NCI-H1694 (cell line): ENCODE measurements around the gene ZBP1.
A peak's percentile ranks its signal among the peaks of the same experiment; 100 is the strongest.
"Not testable (repeated sequence)": the region's sequence is repeated elsewhere in the genome, so short reads cannot be mapped to it uniquely, and the experiment has no call there.

ENCODE experiments used
- DNase-seq: peaks from one replicate; lab custom pipeline; 2025; lab: John Stamatoyannopoulos, UW

The ZBP1 gene

GRCh38 chr20:57638895-57639236 is 18.6 kb upstream of the ZBP1 start:
- no peak for DNase-seq

- no peak for DNase-seq
Observed at GRCh38 chr20:57638173-57638894, 18.1 kb upstream of the ZBP1 start.

DNA sequence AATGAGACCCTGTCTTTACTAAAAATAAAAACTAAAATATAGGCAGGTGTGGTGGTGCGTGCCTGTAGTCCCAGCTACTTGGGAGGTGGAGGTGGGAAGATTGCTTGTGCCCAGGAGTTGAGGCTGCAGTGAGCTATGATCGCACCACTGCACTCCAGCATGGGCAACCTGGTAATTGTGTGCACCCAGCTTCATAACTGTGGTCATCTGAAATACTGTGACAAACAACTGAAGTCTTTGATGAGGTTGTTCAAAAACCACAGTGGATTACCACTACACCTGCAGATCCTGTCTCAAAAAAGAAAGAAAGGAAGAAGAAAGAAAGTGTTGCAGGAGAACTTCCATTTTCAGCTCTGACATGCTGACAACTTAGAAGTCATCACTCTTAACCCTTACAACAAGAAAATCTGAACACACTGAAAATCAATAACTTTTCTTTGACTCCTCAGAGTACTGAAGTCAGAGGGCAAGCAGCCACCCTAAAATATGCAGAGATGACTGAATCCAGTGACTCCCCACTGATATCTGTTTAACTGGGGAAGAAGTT is 13.8 kb upstream of the ZBP1 start:
- DNase-seq: no peak

DNA sequence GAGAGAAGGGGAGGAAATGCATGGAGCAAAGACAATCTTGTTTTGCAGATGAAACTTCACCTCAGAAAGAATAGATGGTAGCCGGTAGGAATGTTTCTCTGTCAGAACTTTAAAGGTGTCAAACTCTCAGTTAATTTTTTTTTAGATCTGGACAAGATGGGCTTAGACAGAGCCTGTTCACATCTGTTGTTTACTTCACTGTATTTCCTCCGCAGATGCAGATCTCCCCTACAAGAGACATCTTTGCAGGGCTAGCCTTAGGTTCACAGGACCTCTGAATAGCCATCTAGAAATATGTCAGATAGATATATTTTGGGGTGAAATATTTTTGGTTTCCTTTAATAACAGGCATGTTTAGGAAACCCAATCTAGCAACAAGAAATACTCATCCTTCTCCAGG is 12.1 kb upstream of the ZBP1 start:
- no peak for DNase-seq

DNA sequence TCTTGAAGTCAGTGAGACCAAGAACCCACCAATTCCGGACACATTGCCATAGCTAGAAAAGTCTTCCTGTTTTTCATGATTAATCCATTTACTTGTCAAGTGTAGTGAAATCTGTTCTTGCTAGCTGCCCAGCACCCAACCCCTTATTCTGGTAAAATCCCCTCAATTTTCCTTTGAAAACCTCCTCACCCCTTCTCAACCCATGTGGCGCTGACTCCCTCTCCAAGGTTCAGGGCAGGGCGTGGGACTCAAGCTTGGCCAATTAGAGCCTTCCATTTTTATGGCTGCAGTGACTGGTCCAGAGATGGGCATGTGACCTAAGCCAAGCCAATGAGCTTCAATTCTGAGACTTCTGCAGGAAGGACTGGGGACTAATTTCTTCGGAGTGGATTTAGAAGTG is 9.8 kb upstream of the ZBP1 start:
- no peak for DNase-seq

- DNase-seq: not testable (repeated sequence)
Observed at GRCh38 chr20:57629491-57629901, 9.3 kb upstream of the ZBP1 start.

DNA sequence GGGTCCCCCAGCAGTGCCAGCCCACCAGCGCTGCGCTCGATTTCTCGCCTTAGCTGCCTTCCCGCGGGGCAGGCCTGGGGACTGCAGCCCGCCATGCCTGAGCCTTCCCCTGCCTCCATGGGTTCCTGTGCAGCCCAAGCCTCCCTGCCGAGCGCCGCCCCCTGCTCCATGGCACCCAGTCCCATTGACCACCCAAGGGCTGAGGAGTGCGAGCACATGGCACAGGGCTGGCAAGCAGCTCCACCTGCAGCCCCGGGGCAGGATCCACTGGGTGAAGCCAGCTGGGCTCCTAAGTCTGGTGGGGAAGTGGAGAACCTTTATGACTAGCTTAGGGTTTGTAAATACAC is 8.7 kb upstream of the ZBP1 start:
- not testable (repeated sequence) for DNase-seq

- DNase-seq: no peak
Observed at GRCh38 chr20:57628047-57628961, 8.1 kb upstream of the ZBP1 start.

GRCh38 chr20:57627339-57627738 is 7.1 kb upstream of the ZBP1 start:
- DNase-seq: no peak

DNA sequence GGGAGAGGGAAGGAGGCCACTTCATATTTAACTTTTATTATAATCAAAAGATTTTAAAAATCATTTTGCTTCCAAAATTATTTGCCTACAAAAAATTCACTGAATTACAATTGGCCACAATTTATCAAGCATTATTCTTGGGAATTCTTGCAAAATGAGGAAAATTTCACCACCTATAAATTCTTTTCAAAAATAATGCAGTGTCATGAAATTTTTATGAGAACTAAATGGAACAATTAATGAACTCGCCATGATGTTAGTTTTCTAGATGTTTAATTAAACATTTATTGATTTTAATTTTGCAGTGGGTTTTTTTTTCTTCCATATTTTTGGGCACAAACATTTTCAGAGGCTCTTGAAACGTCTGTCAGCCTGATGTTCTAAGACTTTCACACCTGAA is 5.8 kb upstream of the ZBP1 start:
- DNase-seq: no peak

GRCh38 chr20:57625181-57625958 is 5.1 kb upstream of the ZBP1 start:
- DNase-seq: no peak

DNA sequence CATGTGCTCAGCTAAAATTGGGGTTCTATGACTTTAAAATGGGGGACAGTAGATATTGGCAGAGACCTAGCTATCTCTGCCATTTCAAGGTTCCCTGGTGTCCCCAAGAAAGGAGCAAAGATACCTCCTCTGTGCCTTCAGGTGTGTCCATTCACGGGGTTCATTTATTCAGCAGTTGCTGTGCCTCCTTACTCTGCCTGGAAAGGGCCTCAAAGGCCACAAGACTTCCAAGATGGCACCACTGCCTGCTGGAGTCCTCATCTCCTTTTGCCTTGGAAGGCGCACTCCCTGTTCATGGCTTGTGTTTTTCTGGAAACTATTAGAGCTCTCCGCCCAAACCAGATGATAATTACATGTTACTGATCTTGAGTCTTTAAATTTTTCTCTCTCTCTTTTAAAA is 3.9 kb upstream of the ZBP1 start:
- no peak for DNase-seq

GRCh38 chr20:57622579-57623381 is 2.6 kb upstream of the ZBP1 start:
- DNase-seq: peak; percentile 19

DNA sequence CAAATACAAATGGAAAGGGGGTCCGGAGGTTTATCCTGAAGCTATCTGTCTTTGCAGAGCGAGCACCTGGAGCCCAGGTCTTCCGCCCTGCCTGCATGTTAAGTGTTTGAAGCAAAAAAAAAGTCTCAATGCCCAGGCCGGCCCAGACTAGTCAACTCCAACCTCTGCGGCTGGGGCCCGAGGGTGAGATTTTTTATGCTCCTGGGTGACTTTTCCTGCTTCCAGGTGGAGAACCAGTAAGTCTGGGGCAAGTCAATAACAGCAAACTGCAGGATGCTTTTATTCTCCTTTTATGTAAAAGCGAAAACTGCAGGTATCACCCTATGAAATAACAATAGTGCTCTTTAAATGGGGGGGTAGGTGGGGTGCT is 2.0 kb upstream of the ZBP1 start:
- DNase-seq: no peak

DNA sequence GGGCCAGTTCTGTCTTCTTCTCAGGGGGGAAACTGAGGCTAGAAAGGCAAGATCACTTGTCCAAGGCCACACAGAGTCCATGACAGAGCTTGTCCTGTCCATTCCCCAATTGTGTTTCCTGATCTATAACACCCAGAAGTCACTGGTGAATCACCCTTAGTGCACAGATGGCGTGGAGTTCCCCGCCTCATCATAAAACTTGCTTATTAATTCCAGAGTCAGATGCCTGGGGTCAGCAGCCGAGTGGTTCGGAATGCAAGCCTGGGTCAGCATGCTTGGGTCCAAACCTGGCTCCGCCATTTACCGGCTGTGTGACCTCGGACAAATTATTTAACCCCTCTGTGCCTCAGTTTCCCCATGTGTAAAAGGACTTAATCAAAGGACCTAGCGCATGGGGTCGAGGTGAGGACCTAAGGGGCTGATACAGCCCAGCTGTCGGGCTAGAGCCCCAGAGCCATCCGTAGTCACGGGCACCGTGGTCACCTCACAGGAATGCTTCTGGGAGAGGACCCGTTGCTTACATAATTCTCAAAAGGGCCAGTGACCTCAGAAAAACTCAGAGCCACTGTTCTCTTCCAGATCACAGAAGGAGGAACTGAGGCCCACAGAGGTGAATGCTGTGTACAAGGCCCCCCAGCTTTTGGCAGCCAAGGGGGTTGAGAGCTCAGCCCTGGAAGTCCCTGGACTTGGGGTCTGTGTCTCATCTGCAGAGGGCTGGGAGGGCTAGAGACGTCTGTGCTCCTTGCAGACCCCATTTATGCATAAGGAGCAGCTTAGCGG is 1.4 kb upstream of the ZBP1 start:
- no peak for DNase-seq

GRCh38 chr20:57620999-57621398 is 773 bp upstream of the ZBP1 start:
- DNase-seq: no peak

DNA sequence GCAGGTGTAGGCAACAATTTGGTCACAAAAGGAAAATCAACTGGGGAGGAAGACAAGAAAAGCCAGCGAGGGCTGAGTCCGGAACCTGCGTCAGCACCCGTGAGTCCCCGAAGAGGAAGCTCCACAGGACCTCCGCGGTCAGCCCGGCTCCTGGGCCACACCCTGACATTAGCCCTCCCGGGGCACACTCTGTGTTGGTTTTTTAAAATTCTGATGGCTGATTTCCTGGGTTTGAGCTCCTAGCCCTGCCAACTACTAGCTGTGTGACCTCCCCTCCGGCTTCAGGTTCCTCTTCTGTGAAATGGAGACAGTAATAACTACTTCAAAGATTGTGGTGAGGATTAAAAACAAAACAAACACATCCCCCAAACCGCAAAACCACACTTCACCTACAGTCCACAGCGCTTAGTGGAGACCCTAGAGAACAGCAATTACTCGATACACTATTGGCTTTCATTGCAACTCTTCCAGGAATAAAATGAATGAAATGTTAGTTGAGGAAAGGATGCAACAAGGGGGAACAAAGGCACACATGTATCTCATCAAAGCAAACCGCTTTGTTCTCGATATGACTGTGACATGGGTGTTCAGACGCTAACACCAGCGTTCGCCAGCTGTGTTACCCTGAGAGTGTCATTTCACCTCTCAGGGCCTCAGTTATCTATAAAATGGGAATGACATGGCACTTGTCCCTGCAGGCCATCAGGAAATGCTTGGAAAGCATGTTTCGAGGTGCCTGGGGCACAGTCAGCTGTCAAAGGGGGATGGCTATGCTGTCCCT is 985 bp downstream of the ZBP1 start:
- no peak for DNase-seq

- no peak for DNase-seq
Observed at GRCh38 chr20:57618764-57619050, 1.5 kb downstream of the ZBP1 start.

DNA sequence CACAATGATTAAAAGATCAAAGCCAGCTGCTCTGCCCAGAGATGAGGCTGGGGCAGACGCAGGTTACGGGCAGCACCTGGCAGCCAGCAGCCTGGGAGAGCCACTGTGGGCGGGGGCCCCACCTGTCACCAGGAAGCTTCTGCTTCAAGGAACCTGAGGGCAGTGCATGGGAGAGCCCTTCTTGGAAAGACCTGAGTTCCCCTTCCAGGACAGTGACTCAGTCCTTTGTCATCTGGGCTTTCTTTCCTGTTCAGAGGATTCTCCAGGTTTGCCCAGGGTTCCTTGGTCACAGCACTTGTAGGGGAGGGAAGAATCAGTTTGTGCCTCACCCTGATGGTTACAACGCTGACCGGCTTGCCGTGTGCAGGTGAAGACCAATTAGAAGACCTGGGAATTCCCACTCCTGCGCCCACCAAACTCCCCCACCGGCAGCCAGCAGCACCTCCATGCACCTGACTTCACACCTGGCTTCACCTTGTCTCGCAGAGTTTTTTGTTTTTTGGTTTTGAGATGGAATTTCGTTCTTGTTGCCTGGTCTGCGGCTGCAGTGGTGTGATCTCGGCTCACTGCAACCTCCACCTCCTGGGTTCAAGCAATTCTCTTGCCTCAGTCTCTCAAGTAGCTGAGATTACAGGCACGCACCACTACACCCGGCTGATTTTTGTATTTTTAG is 2.0 kb downstream of the ZBP1 start:
- no peak for DNase-seq
